ENCODE data around the gene TMEM144. TPM values are rescaled to one million over a fixed set of nuclear protein-coding genes. Genes with fewer than 3 reads are reported as not detected.
"Not testable (repeated sequence)": the region's sequence is repeated elsewhere in the genome, so short reads cannot be mapped to it uniquely, and the experiment has no call there.

The TMEM144 gene
- total RNA-seq, 1 experiment from 2014 or later: 6.0 TPM

GRCh38 chr4:158227880-158228279 lies 17.6 kb downstream of the TMEM144 start:
- BruUV-seq (replicated peaks); intact Hi-C loops (cut with micrococcal nuclease; ENCODE audit: unreplicated experiment); H3K9me3 ChIP-seq (ENCODE audit: control insufficient read depth, insufficient read depth, low read depth, low read length); POLR2A ChIA-PET; H3K4me1 ChIP-seq (ENCODE audit: control insufficient read depth, insufficient read depth, low read length); H3K27me3 ChIP-seq (ENCODE audit: control insufficient read depth, insufficient read depth, low read length); H3K27ac ChIP-seq (ENCODE audit: low read length); H3K36me3 ChIP-seq (ENCODE audit: control insufficient read depth, insufficient read depth, low read length); in situ Hi-C loops (cut with HindIII; ENCODE audit: low pct_unique_long_range_greater_than_20kb, low sequenced_read_pairs); ATAC-seq; H3K4me3 ChIP-seq (ENCODE audit: low read depth in 2 of 2, low read length in 2 of 2); CTCF ChIA-PET; DNase-seq (ENCODE audit: low read depth, low spot score): not testable (repeated sequence)

- H3K27me3 ChIP-seq (ENCODE audit: control insufficient read depth, insufficient read depth, low read length); H3K9me3 ChIP-seq (ENCODE audit: control insufficient read depth, insufficient read depth, low read depth, low read length); H3K27ac ChIP-seq (ENCODE audit: low read length); DNase-seq (ENCODE audit: low read depth, low spot score); POLR2A ChIA-PET; H3K36me3 ChIP-seq (ENCODE audit: control insufficient read depth, insufficient read depth, low read length); in situ Hi-C loops (cut with HindIII; ENCODE audit: low pct_unique_long_range_greater_than_20kb, low sequenced_read_pairs); H3K4me3 ChIP-seq (ENCODE audit: low read depth in 2 of 2, low read length in 2 of 2); ATAC-seq; H3K4me1 ChIP-seq (ENCODE audit: control insufficient read depth, insufficient read depth, low read length); CTCF ChIA-PET; intact Hi-C loops (cut with micrococcal nuclease; ENCODE audit: unreplicated experiment); BruUV-seq (replicated peaks): not testable (repeated sequence)
These were observed 18.1 kb downstream of the TMEM144 start for GRCh38 chr4:158228399-158228798.

- H3K27me3 ChIP-seq (ENCODE audit: control insufficient read depth, insufficient read depth, low read length): no peaks in the 10 kb centered on the region
- CTCF ChIA-PET: no interaction called here
- no peak overlapping the region for H3K4me3 ChIP-seq (ENCODE audit: low read depth in 2 of 2, low read length in 2 of 2)
- no peak overlapping the region for H3K27ac ChIP-seq (ENCODE audit: low read length)
- intact Hi-C loops (cut with micrococcal nuclease; ENCODE audit: unreplicated experiment): no loop called here
- ATAC-seq (no peak), DNase-seq (ENCODE audit: low read depth, low spot score) (no peak)
- POLR2A ChIA-PET: no interaction called here
- no TSS peak for BruUV-seq (replicated peaks)
- no peaks in the 10 kb centered on the region for H3K9me3 ChIP-seq (ENCODE audit: control insufficient read depth, insufficient read depth, low read depth, low read length)
- in situ Hi-C loops (cut with HindIII; ENCODE audit: low pct_unique_long_range_greater_than_20kb, low sequenced_read_pairs): no loop called here
- H3K4me1 ChIP-seq (ENCODE audit: control insufficient read depth, insufficient read depth, low read length): no peaks in the 10 kb centered on the region
- no peak for TF ChIP-seq TCF7L2 (IDR thresholded peaks at IDR 0.05; ENCODE audit: low read depth, low read length)
- no peak for TF ChIP-seq SIN3A (IDR thresholded peaks at IDR 0.05; ENCODE audit: borderline replicate concordance, insufficient read depth, low read depth, low read length)
- TF ChIP-seq REST (IDR thresholded peaks at IDR 0.05; ENCODE audit: insufficient read depth in 1 of 2, low read depth in 2 of 2, low read length in 1 of 2): no peak
- TF ChIP-seq CTCF (IDR thresholded peaks at IDR 0.05): no peak
- no peak for TF ChIP-seq POLR2AphosphoS5 (IDR thresholded peaks at IDR 0.05; ENCODE audit: low read depth, low read length)
- no peaks in the 10 kb centered on the region for H3K36me3 ChIP-seq (ENCODE audit: control insufficient read depth, insufficient read depth, low read length)
These were observed 19.5 kb downstream of the TMEM144 start for GRCh38 chr4:158229768-158230167.
